22Rv1 (cell line): Measurements from ENCODE around the gene RASD2.

Experiments used
- H3K27ac ChIP-seq: fragments of 450-650 bp; 2 replicates; pipeline ENCODE4 v1.5.1; 2017
- ZFX ChIP-seq: fragments of 450-650 bp; IDR thresholded peaks from 2 replicates; pipeline ENCODE4 v1.6.1; 2017; ENCODE audit warnings: antibody characterized with exemption, borderline replicate concordance
- TF ChIP-seq, protein P1 (sequence below): fragments of 450-650 bp; IDR thresholded peaks from 2 replicates; pipeline ENCODE4 v1.5.1; 2017; ENCODE audit warnings: mild to moderate bottlenecking

Gene RASD2

DNA sequence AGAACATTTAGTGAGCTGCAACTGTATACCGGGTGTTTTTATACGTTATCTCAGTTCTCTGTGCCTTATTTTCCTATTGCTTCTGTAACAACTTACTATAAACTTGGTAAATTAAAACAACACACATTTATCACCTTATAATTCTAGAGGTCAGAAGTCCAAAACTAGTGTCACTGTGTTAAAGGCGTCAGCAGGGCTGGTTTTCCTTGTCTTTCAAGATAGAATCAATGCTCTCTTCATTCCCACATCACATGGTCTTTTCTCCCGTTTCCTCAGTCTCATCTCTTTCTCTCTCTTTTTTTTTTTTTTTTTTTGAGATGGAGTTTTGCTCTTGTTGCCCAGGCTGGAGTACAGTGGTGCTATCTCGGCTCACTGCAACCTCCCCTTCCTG is 40.4 kb downstream of the RASD2 start:
- TF ChIP-seq, protein P1, sequence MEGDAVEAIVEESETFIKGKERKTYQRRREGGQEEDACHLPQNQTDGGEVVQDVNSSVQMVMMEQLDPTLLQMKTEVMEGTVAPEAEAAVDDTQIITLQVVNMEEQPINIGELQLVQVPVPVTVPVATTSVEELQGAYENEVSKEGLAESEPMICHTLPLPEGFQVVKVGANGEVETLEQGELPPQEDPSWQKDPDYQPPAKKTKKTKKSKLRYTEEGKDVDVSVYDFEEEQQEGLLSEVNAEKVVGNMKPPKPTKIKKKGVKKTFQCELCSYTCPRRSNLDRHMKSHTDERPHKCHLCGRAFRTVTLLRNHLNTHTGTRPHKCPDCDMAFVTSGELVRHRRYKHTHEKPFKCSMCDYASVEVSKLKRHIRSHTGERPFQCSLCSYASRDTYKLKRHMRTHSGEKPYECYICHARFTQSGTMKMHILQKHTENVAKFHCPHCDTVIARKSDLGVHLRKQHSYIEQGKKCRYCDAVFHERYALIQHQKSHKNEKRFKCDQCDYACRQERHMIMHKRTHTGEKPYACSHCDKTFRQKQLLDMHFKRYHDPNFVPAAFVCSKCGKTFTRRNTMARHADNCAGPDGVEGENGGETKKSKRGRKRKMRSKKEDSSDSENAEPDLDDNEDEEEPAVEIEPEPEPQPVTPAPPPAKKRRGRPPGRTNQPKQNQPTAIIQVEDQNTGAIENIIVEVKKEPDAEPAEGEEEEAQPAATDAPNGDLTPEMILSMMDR: no peak
- no peak for TF ChIP-seq ZFX
- no peak overlapping the region for H3K27ac ChIP-seq

DNA sequence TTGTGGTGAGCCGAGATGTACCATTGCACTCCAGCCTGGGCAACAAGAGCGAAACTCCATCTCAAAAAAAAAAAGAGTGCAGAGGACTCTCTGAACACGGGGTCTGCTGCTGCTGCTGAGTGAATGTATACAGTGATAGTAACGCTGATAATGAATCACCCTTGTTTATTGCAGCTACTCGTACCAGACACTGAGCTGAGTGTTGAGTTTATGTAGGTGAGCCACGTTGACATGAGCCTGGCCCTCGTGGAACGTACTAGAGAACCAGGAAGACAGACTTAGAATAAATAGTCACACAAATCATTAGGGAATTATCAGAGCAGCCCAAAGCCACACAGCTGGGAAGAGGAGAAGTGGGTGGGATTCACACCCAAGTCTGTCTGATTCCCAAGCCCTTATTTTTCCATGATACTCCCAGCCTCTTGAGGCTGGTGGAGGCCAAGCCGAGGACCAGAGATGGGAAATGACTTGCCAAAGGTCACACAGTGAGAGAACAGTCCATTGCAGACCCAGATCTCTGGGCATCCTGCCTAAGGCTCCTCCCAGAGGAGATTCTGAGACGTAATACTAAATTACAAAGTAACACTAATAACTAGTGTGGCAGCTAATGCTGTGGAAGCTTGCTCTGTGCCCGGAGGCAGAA is 41.7 kb downstream of the RASD2 start:
- no peak overlapping the region for H3K27ac ChIP-seq

DNA sequence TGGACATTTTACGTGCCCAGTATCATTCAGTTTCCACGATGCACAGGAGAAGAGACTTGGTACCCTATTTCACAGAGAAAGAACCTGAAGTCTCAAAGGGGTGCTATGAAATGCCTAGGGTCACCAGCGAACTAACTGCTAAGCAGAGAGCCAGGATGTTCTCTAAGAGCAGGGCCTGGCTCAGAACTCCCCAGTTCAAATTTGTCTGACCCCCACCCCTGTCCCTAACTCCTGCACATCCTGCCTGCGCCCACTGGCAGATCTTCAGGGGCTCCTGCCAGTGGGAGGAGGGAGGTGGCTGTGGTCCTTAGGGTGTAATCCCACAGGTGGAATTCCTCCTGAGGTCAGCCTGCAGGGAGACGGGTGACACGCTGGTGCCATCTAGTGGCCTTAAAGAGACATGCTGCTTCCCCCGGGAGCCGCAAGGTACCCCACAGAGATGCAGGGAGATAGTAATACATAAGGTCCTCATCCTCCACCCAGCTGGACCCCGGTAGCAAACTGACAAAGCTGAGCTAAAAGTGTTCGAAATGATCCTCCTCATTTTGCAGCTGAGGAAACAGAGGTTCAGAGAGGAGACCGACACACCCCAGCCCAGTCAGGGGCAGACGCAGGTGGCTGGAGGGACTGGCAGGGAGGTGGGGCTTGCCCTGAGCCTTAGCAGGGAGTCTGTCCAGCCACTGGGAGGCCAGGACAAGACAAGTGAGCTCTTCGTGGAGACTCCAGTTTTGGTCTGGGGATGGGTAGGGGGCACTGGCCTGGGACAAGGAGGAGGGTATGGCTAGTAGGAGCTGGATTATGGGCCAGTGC is 42.4 kb downstream of the RASD2 start:
- no peak for TF ChIP-seq ZFX
- TF ChIP-seq, protein P1: peak; percentile 96
- H3K27ac ChIP-seq: no peak overlapping the region

More for the DNA sequence above, 41.7 kb downstream of the RASD2 start:
- TF ChIP-seq, protein P1: no peak
- TF ChIP-seq ZFX: no peak

DNA sequence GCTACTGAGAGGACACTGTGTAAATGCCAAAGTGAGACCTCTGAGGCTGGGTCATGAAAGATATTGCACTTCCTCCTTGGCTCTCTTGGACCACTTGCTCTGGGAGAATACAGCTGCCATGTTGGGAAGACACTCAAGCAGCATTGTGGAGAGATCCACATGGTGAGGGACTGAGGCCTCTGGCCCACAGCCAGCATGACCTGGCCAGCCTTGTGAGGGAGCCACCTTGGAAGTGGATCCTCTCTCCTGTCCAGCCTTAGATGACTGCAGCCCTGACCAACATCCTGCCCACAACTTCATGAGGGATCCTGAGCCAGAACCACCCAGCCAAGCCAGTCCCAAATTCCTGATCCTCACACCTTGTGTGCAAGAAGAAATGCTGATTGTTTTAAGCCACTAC is 46.1 kb downstream of the RASD2 start:
- TF ChIP-seq ZFX: no peak
- TF ChIP-seq, protein P1: no peak
- H3K27ac ChIP-seq: no peak overlapping the region

DNA sequence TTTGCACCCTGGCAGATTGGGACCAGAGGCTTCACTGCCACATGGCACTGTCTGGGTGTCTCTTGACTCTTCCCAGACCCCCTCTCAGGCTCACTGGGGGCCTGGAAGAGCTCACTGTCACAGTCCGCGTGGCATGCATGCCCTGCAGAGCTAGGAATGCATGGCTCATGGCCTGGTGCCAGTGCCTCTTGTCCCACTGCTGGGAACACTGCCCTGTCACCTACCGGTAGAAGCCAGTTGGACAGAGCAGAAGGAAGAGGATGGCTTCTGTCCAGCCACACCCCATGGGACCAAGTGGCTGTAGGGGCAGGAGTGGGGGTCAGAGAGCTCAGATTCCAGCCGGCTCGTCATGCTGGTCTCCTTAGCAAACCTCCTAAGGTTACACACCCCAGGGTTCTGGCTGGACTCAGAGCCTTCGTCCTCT is 46.8 kb downstream of the RASD2 start:
- TF ChIP-seq, protein P1: no peak
- no peak for TF ChIP-seq ZFX
- no peak overlapping the region for H3K27ac ChIP-seq

DNA sequence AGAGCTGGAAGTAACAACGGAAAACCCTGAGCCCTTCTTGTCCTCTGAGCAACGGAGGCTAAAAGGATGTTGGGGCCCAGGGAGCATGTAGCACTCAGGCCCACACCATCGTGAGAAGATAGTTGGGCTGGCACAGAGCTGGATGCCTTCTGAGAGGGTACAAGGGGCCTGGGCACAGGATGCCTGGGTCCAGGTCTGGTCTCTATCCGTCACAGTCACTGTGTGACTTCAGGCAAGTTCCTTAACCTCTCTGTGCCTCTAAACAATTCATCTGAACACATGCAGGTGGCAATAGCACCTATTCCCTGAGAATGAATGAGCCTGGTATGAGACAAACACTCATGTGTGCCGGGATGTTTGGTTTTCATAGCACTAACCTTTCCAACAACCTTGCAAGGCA is 47.3 kb downstream of the RASD2 start:
- no peak overlapping the region for H3K27ac ChIP-seq
- no peak for TF ChIP-seq ZFX
- TF ChIP-seq, protein P1: no peak

DNA sequence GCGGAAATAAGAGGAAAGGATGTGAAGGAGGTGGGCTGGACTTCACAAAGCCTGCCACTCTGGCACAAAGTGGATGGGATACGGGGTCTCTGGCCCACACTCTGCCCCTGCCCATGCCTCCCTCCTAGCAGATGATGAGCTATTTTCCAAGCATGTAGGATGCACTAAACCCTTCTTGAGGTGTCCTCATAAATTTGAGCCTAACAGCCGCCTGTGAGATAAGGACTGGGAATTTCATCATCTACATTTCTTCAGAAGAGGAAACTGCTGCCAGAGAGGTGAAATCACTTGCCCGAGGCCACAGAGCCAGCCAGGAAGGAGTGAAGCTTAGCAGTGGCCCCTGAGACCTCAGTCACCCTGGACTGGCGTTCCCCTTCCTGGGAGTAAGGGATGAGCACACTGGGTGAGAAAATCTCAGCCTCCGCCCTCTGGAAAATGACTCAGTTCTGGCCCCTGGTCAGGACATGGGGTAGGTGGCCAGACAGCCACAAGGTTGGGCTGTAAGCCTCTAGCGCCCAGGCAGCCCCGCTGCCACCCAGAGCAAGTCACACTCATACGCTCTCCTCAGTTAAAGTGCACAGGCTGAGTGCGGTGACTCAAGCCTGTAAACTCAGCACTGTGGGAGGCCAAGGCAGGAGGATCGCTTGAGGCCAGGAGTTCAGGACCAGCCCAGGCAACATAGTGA is 48.6 kb downstream of the RASD2 start:
- H3K27ac ChIP-seq: no peak overlapping the region
- no peak for TF ChIP-seq ZFX
- TF ChIP-seq, protein P1: no peak
